Naive thymus-derived CD4-positive, alpha-beta T cell (primary cell): ENCODE data around the gene PPP3R1. TPM values are rescaled to one million over a fixed set of nuclear protein-coding genes. Genes with fewer than 3 reads are reported as not detected.

Experiments used
- ATAC-seq: fragments of 150-1000 bp; cut with Tn5 transposase; 2 replicates; pipeline ENCODE4 v1.10.0; 2021; ENCODE audit warnings: mild to moderate bottlenecking, moderate library complexity
- CTCF ChIA-PET: fragments of 350-600 bp; sonication (Branson Sonifier 250); formaldehyde crosslinking; loops from one replicate; lab custom pipeline; 2021; ENCODE audit warnings: antibody characterized with exemption; lab: Charles Lee
- POLR2A ChIA-PET: fragments of 350-600 bp; sonication (Branson Sonifier 250); formaldehyde crosslinking; loops from one replicate; lab custom pipeline; 2021; ENCODE audit warnings: antibody characterized with exemption, inconsistent platforms; lab: Charles Lee
- DNase-seq, 9 donors: peaks; one replicate each; pipeline versions ENCODE4 v3.0.0 to v3.0.0-alpha.2; 2020 to 2022; ENCODE audit warnings: mixed read lengths in 1 of 9
- H3K27ac ChIP-seq: one replicate; pipeline ENCODE4 v1.7.0; 2013; ENCODE audit warnings: mild to moderate bottlenecking, low read depth, low read length, moderate library complexity
- H3K27me3 ChIP-seq, 2 donors: one replicate each; pipeline ENCODE4 v1.7.0; 2013; ENCODE audit warnings: low read length in 2 of 2, mild to moderate bottlenecking in 2 of 2, moderate library complexity in 2 of 2; ENCODE audit not compliant: control insufficient read depth in 2 of 2, insufficient read depth in 2 of 2
- H3K36me3 ChIP-seq, 3 experiments: 1 replicate in 2 of 3; 2 replicates in 1 of 3; pipeline ENCODE4 v1.7.0; 2013; ENCODE audit warnings: low read length in 3 of 3, mild to moderate bottlenecking in 3 of 3, moderate library complexity in 1 of 3; ENCODE audit not compliant: insufficient read depth in 3 of 3, control insufficient read depth in 2 of 3
- H3K4me1 ChIP-seq, 2 donors: one replicate each; pipeline ENCODE4 v1.7.0; 2013; ENCODE audit warnings: low read length in 2 of 2, mild to moderate bottlenecking in 2 of 2, moderate library complexity in 1 of 2; ENCODE audit not compliant: control insufficient read depth in 2 of 2, insufficient read depth in 2 of 2
- H3K4me3 ChIP-seq: 2 replicates; pipeline ENCODE4 v1.7.0; 2013; ENCODE audit warnings: mild to moderate bottlenecking, low read length
- H3K9me3 ChIP-seq, 3 experiments: 1 replicate in 2 of 3; 2 replicates in 1 of 3; pipeline ENCODE4 v1.7.0; 2013; ENCODE audit warnings: low read length in 3 of 3; ENCODE audit not compliant: control insufficient read depth in 2 of 3
- H3K27ac Mint-ChIP-seq, 9 donors: one replicate each; pipeline ENCODE4 v1.8.0; 2020 to 2022; ENCODE audit warnings: mixed read lengths in 9 of 9, mild to moderate bottlenecking in 8 of 9, moderate library complexity in 5 of 9, inconsistent platforms in 2 of 9
- H3K27me3 Mint-ChIP-seq, 5 donors: one replicate each; pipeline ENCODE4 v1.8.0; 2021 to 2022; ENCODE audit warnings: mixed read lengths in 5 of 5, mild to moderate bottlenecking in 1 of 5
- H3K36me3 Mint-ChIP-seq, 5 donors: one replicate each; pipeline ENCODE4 v1.8.0; 2020 to 2022; ENCODE audit warnings: mixed read lengths in 5 of 5, mild to moderate bottlenecking in 3 of 5, inconsistent platforms in 1 of 5
- H3K4me1 Mint-ChIP-seq, 7 donors: one replicate each; pipeline ENCODE4 v1.8.0; 2020 to 2022; ENCODE audit warnings: mixed read lengths in 7 of 7, mild to moderate bottlenecking in 3 of 7, inconsistent platforms in 1 of 7
- H3K4me3 Mint-ChIP-seq, 10 donors: one replicate each; pipeline ENCODE4 v1.8.0; 2020 to 2022; ENCODE audit warnings: mild to moderate bottlenecking in 10 of 10, mixed read lengths in 10 of 10, moderate library complexity in 6 of 10, inconsistent platforms in 2 of 10
- H3K9me3 Mint-ChIP-seq, 11 donors: one replicate each; pipeline ENCODE4 v1.8.0; 2020 to 2022; ENCODE audit warnings: mixed read lengths in 11 of 11, mild to moderate bottlenecking in 4 of 11, inconsistent platforms in 1 of 11, moderate library complexity in 1 of 11
- intact Hi-C, 2 donors: fragments of 100-400 bp; cut with micrococcal nuclease; formaldehyde crosslinking; loops; one replicate each; pipeline ENCODE4 v1.15.1; 2023
- polyA plus RNA-seq, 2 donors: library from polyadenylated mRNA; unstranded; fragments of 300-500 nt; fragmentation: Illumina TruSeq; gene quantifications; one replicate each; pipeline ENCODE4 v1.2.3, GENCODE V29; 2021
- total RNA-seq, 6 experiments: library from RNA in 5 of 6; stranded (reverse) in 5 of 6; gene quantifications; 1 replicate in 5 of 6; 2 replicates in 1 of 6; pipeline ENCODE4 v1.2.3 and lab custom pipeline; 2021 to 2026

Gene PPP3R1
- total and polyA plus RNA-seq, 7 experiments from 2014 or later: 2.6 to 78.2 (median 64.2) TPM

DNA sequence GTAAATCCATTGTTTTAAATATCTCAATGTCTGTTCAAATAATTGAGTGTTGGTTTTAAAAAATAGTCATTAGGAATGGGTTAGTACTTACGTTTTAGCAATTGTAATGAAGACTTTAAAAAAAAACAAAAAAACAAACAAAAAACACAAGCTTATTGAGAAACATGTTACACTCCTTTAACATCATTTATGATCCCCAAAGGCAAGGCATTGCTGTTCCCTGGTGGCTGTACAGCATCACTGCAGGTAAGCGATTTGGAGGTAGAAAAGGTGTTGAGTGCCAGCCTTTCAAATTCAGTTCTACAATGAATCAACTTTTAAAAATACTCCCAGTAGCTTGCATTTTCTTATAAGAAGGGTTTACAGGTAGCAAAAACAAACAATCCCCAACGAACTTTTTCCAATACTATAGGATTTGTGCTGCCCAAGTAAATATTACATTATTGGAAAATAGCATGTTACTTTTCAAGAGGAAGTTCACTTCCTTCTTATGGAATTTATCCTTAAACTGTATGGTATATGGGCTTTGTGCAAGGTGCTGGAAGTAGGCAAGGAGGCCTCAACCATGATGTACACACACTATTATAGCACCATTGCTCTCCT, 39.9 kb upstream of the PPP3R1 start:
- Mint-ChIP-seq H3K4me1 (peaks cover 0 to 5% (median 0%) of the 10 kb centered on the region in 7 donors), H3K27ac (no peak overlapping the region), H3K27me3 (peaks cover 0 to 30% (median 23%) of the 10 kb centered on the region in 5 donors), H3K36me3 (no peaks in the 10 kb centered on the region), H3K9me3 (peaks cover 0 to 2% (median 0%) of the 10 kb centered on the region in 11 donors), H3K4me3 (no peak overlapping the region)
- no peak overlapping the region for H3K27ac ChIP-seq
- H3K36me3 ChIP-seq: no peaks in the 10 kb centered on the region
- ATAC-seq (no peak), DNase-seq (peak in 6 of 9 donors; percentile 1 to 30 (median 22))
- no peaks in the 10 kb centered on the region for H3K9me3 ChIP-seq
- ChIA-PET POLR2A (no interaction called here), CTCF (interaction anchor here (0.6 to 2.5 kb wide), 5 partner anchors 97 to 1010 kb away, joined by 3 to 9 read pairs (median 4); no protein-coding TSS in a partner anchor)
- no peak overlapping the region for H3K4me3 ChIP-seq
- peaks cover 0 to 8% of the 10 kb centered on the region in 2 donors for H3K27me3 ChIP-seq
- H3K4me1 ChIP-seq: no peaks in the 10 kb centered on the region
- intact Hi-C loops: loop anchor here in 1 of 2 donors (1.0 kb wide), 1 partner anchor 170 kb away; no protein-coding TSS in a partner anchor

DNA sequence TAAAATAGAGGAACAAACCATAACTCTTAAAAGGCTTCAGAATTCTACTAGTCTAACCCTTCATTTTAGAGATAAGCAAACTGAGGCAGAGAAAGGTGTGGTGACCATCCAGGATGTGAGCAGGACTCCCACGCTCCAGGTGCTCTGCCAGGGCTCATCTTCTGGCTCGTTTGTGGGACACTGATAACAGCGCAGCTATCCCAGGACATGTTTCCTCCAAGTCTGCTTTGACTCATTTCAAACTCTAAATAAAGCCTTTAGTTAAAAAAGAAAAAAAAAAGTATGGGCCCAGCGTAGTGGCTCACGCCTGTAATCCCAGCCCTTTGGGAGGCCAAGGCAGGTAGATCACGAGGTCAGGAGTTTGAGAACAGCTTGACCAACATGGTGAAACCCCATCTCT, 39.0 kb upstream of the PPP3R1 start:
- H3K27ac Mint-ChIP-seq: no peak overlapping the region
- POLR2A ChIA-PET: no interaction called here
- no peaks in the 10 kb centered on the region for H3K36me3 Mint-ChIP-seq
- DNase-seq (no peak), ATAC-seq (no peak)
- H3K9me3 ChIP-seq: no peaks in the 10 kb centered on the region
- H3K4me1 Mint-ChIP-seq: peaks cover 0 to 5% (median 0%) of the 10 kb centered on the region in 7 donors
- no peak overlapping the region for H3K27ac ChIP-seq
- peaks cover 0 to 38% (median 25%) of the 10 kb centered on the region in 5 donors for H3K27me3 Mint-ChIP-seq
- H3K4me3 Mint-ChIP-seq: no peak overlapping the region
- no peaks in the 10 kb centered on the region for H3K4me1 ChIP-seq
- CTCF ChIA-PET: interaction anchor here (0.7 to 2.5 kb wide), 3 partner anchors 103 to 231 kb away, joined by 3 to 9 read pairs (median 5); no protein-coding TSS in a partner anchor
- intact Hi-C loops: no loop called here
- peaks cover 0 to 2% (median 0%) of the 10 kb centered on the region in 11 donors for H3K9me3 Mint-ChIP-seq
- no peaks in the 10 kb centered on the region for H3K36me3 ChIP-seq
- no peak overlapping the region for H3K4me3 ChIP-seq
- peaks cover 0 to 8% of the 10 kb centered on the region in 2 donors for H3K27me3 ChIP-seq

- intact Hi-C loops: no loop called here
- H3K4me3 ChIP-seq: no peak overlapping the region
- H3K27ac ChIP-seq: no peak overlapping the region
- Mint-ChIP-seq H3K36me3 (no peaks in the 10 kb centered on the region), H3K4me3 (no peak overlapping the region), H3K9me3 (peaks cover 0 to 2% (median 0%) of the 10 kb centered on the region in 11 donors), H3K4me1 (peaks cover 0 to 5% (median 0%) of the 10 kb centered on the region in 7 donors), H3K27me3 (peaks cover 0 to 42% (median 25%) of the 10 kb centered on the region in 5 donors), H3K27ac (no peak overlapping the region)
- ChIA-PET CTCF (interaction anchor here (0.7 to 2.5 kb wide), 2 partner anchors 102 to 169 kb away, joined by 5 to 9 read pairs; no protein-coding TSS in a partner anchor), POLR2A (no interaction called here)
- H3K36me3 ChIP-seq: no peaks in the 10 kb centered on the region
- no peak for DNase-seq
- H3K9me3 ChIP-seq: no peaks in the 10 kb centered on the region
- H3K4me1 ChIP-seq: no peaks in the 10 kb centered on the region
- no peak for ATAC-seq
- peaks cover 0 to 8% of the 10 kb centered on the region in 2 donors for H3K27me3 ChIP-seq
These were observed 38.6 kb upstream of the PPP3R1 start for GRCh38 chr2:68290901-68291300.

DNA sequence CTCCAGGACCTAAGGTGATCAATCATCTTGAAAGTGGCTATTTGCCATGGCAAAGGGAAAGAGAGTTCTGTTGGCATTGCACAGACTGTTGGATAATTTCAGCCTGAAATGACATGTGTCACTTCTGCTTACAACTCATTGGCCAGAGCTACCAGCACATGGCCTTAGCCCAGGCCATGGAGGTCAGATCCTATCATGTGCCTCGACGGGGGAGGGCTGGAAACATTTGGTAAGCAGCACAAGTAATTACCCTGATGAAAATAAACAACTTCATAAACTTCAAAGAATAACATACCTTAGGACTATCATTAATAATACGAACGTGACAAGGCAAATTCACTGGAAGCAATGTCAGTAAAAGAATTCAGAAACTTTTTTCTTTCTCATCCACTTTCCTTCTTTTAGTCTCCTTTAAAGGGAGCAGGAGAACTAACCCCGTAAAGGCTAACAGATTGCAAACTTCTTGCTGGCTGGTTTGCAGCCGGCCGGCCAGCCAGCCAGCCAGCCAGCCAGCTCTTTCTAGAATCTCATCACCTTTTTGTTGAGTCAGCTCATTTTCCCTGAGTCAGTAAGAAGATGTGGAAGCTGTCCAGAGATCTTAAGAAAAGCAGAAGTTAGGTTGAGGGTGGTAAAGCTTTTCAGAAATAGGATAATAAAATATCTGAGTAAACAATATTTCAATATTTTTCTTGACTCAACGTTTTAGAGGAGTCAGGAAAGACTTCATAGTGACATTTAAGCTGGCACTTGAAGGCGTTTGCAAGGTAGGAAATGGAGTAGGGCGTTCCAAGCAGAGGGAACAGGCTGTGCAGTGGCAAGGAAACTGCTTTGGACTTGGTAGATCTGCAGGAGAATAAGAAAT, 35.5 kb upstream of the PPP3R1 start:
- no peaks in the 10 kb centered on the region for H3K36me3 ChIP-seq
- Mint-ChIP-seq H3K9me3 (no peaks in the 10 kb centered on the region), H3K4me3 (no peak overlapping the region), H3K27me3 (peaks cover 5 to 52% (median 25%) of the 10 kb centered on the region in 5 donors), H3K36me3 (no peaks in the 10 kb centered on the region), H3K4me1 (peaks cover 0 to 3% (median 0%) of the 10 kb centered on the region in 7 donors), H3K27ac (no peak overlapping the region)
- H3K4me1 ChIP-seq: no peaks in the 10 kb centered on the region
- ChIA-PET POLR2A (no interaction called here), CTCF (interaction anchor here (0.7 kb wide), 1 partner anchor 9 kb away, joined by 4 read pairs; no protein-coding TSS in a partner anchor)
- H3K27me3 ChIP-seq: peaks cover 0 to 8% of the 10 kb centered on the region in 2 donors
- H3K4me3 ChIP-seq: no peak overlapping the region
- no peak overlapping the region for H3K27ac ChIP-seq
- no peaks in the 10 kb centered on the region for H3K9me3 ChIP-seq
- intact Hi-C loops: no loop called here
- ATAC-seq (peak; percentile 56), DNase-seq (no peak)

- H3K27me3 Mint-ChIP-seq: peaks cover 5 to 48% (median 20%) of the 10 kb centered on the region in 5 donors
- ATAC-seq: no peak
- no peak overlapping the region for H3K4me3 ChIP-seq
These were observed 32.6 kb upstream of the PPP3R1 start for GRCh38 chr2:68284896-68285295.

DNA sequence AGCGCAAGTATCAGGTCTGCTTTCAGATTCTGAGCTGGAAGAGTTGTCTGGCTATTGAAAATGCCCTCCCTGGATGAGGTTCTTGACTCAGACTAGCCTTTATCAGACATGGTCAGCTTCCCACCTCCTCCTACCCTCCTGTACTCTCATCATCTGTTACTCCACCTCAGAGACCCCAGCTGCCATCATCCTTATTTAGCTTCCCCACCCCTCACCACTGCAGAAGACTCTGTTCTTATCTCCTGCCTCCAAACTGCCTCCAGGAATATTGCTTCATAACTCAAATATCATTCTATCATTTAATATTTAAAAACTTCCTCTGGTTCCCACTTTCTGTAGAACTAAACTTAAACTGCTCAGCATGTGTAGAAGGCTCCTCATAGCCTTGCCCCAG, 31.1 kb upstream of the PPP3R1 start:
- H3K9me3 ChIP-seq: no peaks in the 10 kb centered on the region
- no peak overlapping the region for H3K4me3 Mint-ChIP-seq
- no peak for DNase-seq
- no peaks in the 10 kb centered on the region for H3K9me3 Mint-ChIP-seq
- no peaks in the 10 kb centered on the region for H3K27me3 ChIP-seq
- no peaks in the 10 kb centered on the region for H3K36me3 ChIP-seq
- no peak overlapping the region for H3K27ac ChIP-seq
- CTCF ChIA-PET: interaction anchor here (1.0 to 2.6 kb wide), 8 partner anchors 10 to 171 kb away, joined by 3 to 38 read pairs (median 6); partner anchors contain the start of gene PNO1
- POLR2A ChIA-PET: no interaction called here
- peaks cover 0 to 4% (median 0%) of the 10 kb centered on the region in 7 donors for H3K4me1 Mint-ChIP-seq
- no peak overlapping the region for H3K4me3 ChIP-seq
- H3K4me1 ChIP-seq: no peaks in the 10 kb centered on the region
- no peaks in the 10 kb centered on the region for H3K36me3 Mint-ChIP-seq
- intact Hi-C loops: loop anchor here in 1 of 2 donors (2.0 to 5.0 kb wide), 2 partner anchors 31 to 159 kb away; partner anchors contain the start of gene PPP3R1
- H3K27me3 Mint-ChIP-seq: peaks cover 5 to 48% (median 17%) of the 10 kb centered on the region in 5 donors
- no peak for ATAC-seq
- no peak overlapping the region for H3K27ac Mint-ChIP-seq

More at GRCh38 chr2:68284896-68285295, 32.6 kb upstream of the PPP3R1 start:
- Histone ChIP-seq H3K9me3 (no peaks in the 10 kb centered on the region), H3K27me3 (peaks cover 0 to 2% of the 10 kb centered on the region in 2 donors), H3K27ac (no peak overlapping the region), H3K36me3 (no peaks in the 10 kb centered on the region), H3K4me1 (no peaks in the 10 kb centered on the region)
- H3K4me3 Mint-ChIP-seq: no peak overlapping the region
- ChIA-PET POLR2A (no interaction called here), CTCF (interaction anchor here (0.5 to 1.7 kb wide), 7 partner anchors 90 to 166 kb away, joined by 3 to 6 read pairs (median 3); no protein-coding TSS in a partner anchor)
- no peak for DNase-seq
- no peak overlapping the region for H3K27ac Mint-ChIP-seq
- H3K36me3 Mint-ChIP-seq: no peaks in the 10 kb centered on the region
- H3K9me3 Mint-ChIP-seq: no peaks in the 10 kb centered on the region
- H3K4me1 Mint-ChIP-seq: peaks cover 0 to 4% (median 0%) of the 10 kb centered on the region in 7 donors
- intact Hi-C loops: loop anchor here in 1 of 2 donors (5.0 kb wide), 1 partner anchor 157 kb away; no protein-coding TSS in a partner anchor
